OCI-M1 (cell line): ENCODE measurements around the gene KRTAP29-1.
"Not testable (repeated sequence)": the region's sequence is repeated elsewhere in the genome, so short reads cannot be mapped to it uniquely, and the experiment has no call there.

Source experiments
- DNase-seq: peaks from one replicate; lab custom pipeline; 2025; lab: John Stamatoyannopoulos, UW

Gene KRTAP29-1

GRCh38 chr17:41298458-41299135 lies 4.1 kb downstream of the KRTAP29-1 start:
- DNase-seq = no peak

- DNase-seq = no peak
These were observed 5.8 kb downstream of the KRTAP29-1 start for GRCh38 chr17:41296846-41297245.

- DNase-seq = no peak
These were observed 8.6 kb downstream of the KRTAP29-1 start for GRCh38 chr17:41294016-41294415.

- no peak for DNase-seq
These were observed 15.6 kb downstream of the KRTAP29-1 start for GRCh38 chr17:41287050-41287449.

- DNase-seq = no peak
These were observed 18.1 kb downstream of the KRTAP29-1 start for GRCh38 chr17:41284546-41284945.

GRCh38 chr17:41284043-41284442 lies 18.6 kb downstream of the KRTAP29-1 start:
- DNase-seq = no peak

- no peak for DNase-seq
These were observed 24.3 kb downstream of the KRTAP29-1 start for GRCh38 chr17:41278176-41278955.

GRCh38 chr17:41275648-41276190 lies 26.9 kb downstream of the KRTAP29-1 start, which contains the start of gene KRTAP9-7:
TSS of gene KRTAP9-7 (plus strand) at chr17:41275698. CDS start at chr17:41275698, 0 bp downstream.
- DNase-seq = not testable (repeated sequence)

GRCh38 chr17:41271858-41272257 lies 30.8 kb downstream of the KRTAP29-1 start:
- no peak for DNase-seq

- not testable (repeated sequence) for DNase-seq
These were observed 31.3 kb downstream of the KRTAP29-1 start for GRCh38 chr17:41271323-41271722.

- no peak for DNase-seq
These were observed 34.9 kb downstream of the KRTAP29-1 start for GRCh38 chr17:41267711-41268110.

GRCh38 chr17:41265078-41265477 lies 37.6 kb downstream of the KRTAP29-1 start, which contains the start of gene KRTAP9-6:
TSS of gene KRTAP9-6 (plus strand) at chr17:41265378. CDS start at chr17:41265378, 0 bp downstream.
- DNase-seq = no peak

- DNase-seq = no peak
These were observed 38.1 kb downstream of the KRTAP29-1 start for GRCh38 chr17:41264599-41264998.

- DNase-seq = no peak
These were observed 39.4 kb downstream of the KRTAP29-1 start for GRCh38 chr17:41263212-41263611.

- DNase-seq = no peak
These were observed 44.2 kb downstream of the KRTAP29-1 start for GRCh38 chr17:41258406-41258805.

GRCh38 chr17:41256291-41256685 lies 46.4 kb downstream of the KRTAP29-1 start:
- DNase-seq = no peak

GRCh38 chr17:41255381-41256290 lies 47.0 kb downstream of the KRTAP29-1 start, which contains the start of gene KRTAP9-9:
TSS of gene KRTAP9-9 (plus strand) at chr17:41255384.
- DNase-seq = not testable (repeated sequence)

- DNase-seq = no peak
These were observed 47.8 kb downstream of the KRTAP29-1 start for GRCh38 chr17:41254861-41255260.
